KBM-7 (cell line): ENCODE results near the gene GLRA3.
"Not testable (repeated sequence)": the region's sequence is repeated elsewhere in the genome, so short reads cannot be mapped to it uniquely, and the experiment has no call there.

Source experiments
- DNase-seq: peaks from one replicate; pipeline ENCODE4 v3.0.0-alpha.2; 2015
- in situ Hi-C: fragments of 300-500 bp; cut with MboI; formaldehyde crosslinking; loops from 2 replicates; pipeline ENCODE4 v1.14.3; 2020; ENCODE audit warnings: low sequenced_read_pairs, low pct_unique_long_range_greater_than_20kb, mixed read lengths

Gene GLRA3

GRCh38 chr4:174828845-174829701 is at the start of gene GLRA3:
Gene GLRA3, minus strand, starts transcription at chr4:174829247. Its CDS starts 436 bp downstream, at chr4:174828811.
- in situ Hi-C loops: no loop called here
- peak; percentile 30 for DNase-seq

- no peak for DNase-seq
- in situ Hi-C loops: no loop called here
Observed at GRCh38 chr4:174874898-174875297, 45.9 kb upstream of the GLRA3 start.

GRCh38 chr4:174873931-174874330 is 44.9 kb upstream of the GLRA3 start:
- peak; percentile 18 for DNase-seq
- in situ Hi-C loops: no loop called here

- in situ Hi-C loops, DNase-seq: not testable (repeated sequence)
Observed at GRCh38 chr4:174873146-174873545, 44.1 kb upstream of the GLRA3 start.

- in situ Hi-C loops: no loop called here
- no peak for DNase-seq
Observed at GRCh38 chr4:174871407-174871806, 42.4 kb upstream of the GLRA3 start.

GRCh38 chr4:174870311-174870710 is 41.3 kb upstream of the GLRA3 start:
- in situ Hi-C loops: no loop called here
- DNase-seq: no peak

- no peak for DNase-seq
- in situ Hi-C loops: no loop called here
Observed at GRCh38 chr4:174869339-174869738, 40.3 kb upstream of the GLRA3 start.

- in situ Hi-C loops: no loop called here
- no peak for DNase-seq
Observed at GRCh38 chr4:174867903-174868302, 38.9 kb upstream of the GLRA3 start.

- in situ Hi-C loops: no loop called here
- no peak for DNase-seq
Observed at GRCh38 chr4:174865418-174865985, 36.5 kb upstream of the GLRA3 start.

- in situ Hi-C loops: no loop called here
- DNase-seq: no peak
Observed at GRCh38 chr4:174864031-174864430, 35.0 kb upstream of the GLRA3 start.

GRCh38 chr4:174860588-174860987 is 31.5 kb upstream of the GLRA3 start:
- in situ Hi-C loops: no loop called here
- no peak for DNase-seq

GRCh38 chr4:174859904-174860303 is 30.9 kb upstream of the GLRA3 start:
- no peak for DNase-seq
- in situ Hi-C loops: no loop called here

- DNase-seq: no peak
- in situ Hi-C loops: no loop called here
Observed at GRCh38 chr4:174856926-174857800, 28.1 kb upstream of the GLRA3 start.

GRCh38 chr4:174855050-174855449 is 26.0 kb upstream of the GLRA3 start:
- in situ Hi-C loops: no loop called here
- DNase-seq: no peak

GRCh38 chr4:174853629-174854028 is 24.6 kb upstream of the GLRA3 start:
- DNase-seq: no peak
- in situ Hi-C loops: no loop called here

- no peak for DNase-seq
- in situ Hi-C loops: no loop called here
Observed at GRCh38 chr4:174848596-174848995, 19.5 kb upstream of the GLRA3 start.

- in situ Hi-C loops: no loop called here
- no peak for DNase-seq
Observed at GRCh38 chr4:174847801-174848427, 18.9 kb upstream of the GLRA3 start.

GRCh38 chr4:174835536-174835935 is 6.5 kb upstream of the GLRA3 start:
- no peak for DNase-seq
- in situ Hi-C loops: no loop called here

GRCh38 chr4:174834477-174834876 is 5.4 kb upstream of the GLRA3 start:
- no peak for DNase-seq
- in situ Hi-C loops: no loop called here
